Trophoblast cell (in vitro differentiated cells and primary cell): ENCODE data around the gene SNUPN.

Experiments used
- DNase-seq, 2 donors: peaks; one replicate each; pipeline ENCODE4 v3.0.0-alpha.2; 2016
- H2AFZ ChIP-seq: 2 replicates; pipeline ENCODE4 v1.6.1; 2013; ENCODE audit warnings: low read length, moderate library complexity, mild to moderate bottlenecking; ENCODE audit not compliant: insufficient read depth, poor library complexity
- H2AK5ac ChIP-seq: 2 replicates; pipeline ENCODE4 v1.6.1; 2013; ENCODE audit warnings: mild to moderate bottlenecking, low read length
- H2BK120ac ChIP-seq: 2 replicates; pipeline ENCODE4 v1.6.1; 2013; ENCODE audit warnings: low read length, mild to moderate bottlenecking, moderate library complexity; ENCODE audit not compliant: insufficient read depth, poor library complexity
- H2BK12ac ChIP-seq: 2 replicates; pipeline ENCODE4 v1.6.1; 2013; ENCODE audit warnings: mild to moderate bottlenecking, low read length, moderate library complexity
- H2BK5ac ChIP-seq: 2 replicates; pipeline ENCODE4 v1.6.1; 2013; ENCODE audit warnings: low read length, low read depth, moderate library complexity, mild to moderate bottlenecking; ENCODE audit not compliant: poor library complexity
- H3K14ac ChIP-seq: 2 replicates; pipeline ENCODE4 v1.6.1; 2013; ENCODE audit warnings: mild to moderate bottlenecking, low read length
- H3K18ac ChIP-seq: 2 replicates; pipeline ENCODE4 v1.6.1; 2013; ENCODE audit warnings: mild to moderate bottlenecking, low read length
- H3K23ac ChIP-seq: 2 replicates; pipeline ENCODE4 v1.6.1; 2013; ENCODE audit warnings: low read length
- H3K27ac ChIP-seq: 2 replicates; pipeline ENCODE4 v1.5.1; 2013; ENCODE audit warnings: low read depth, mild to moderate bottlenecking, inconsistent platforms, low read length, moderate library complexity
- H3K27me3 ChIP-seq: 2 replicates; pipeline ENCODE4 v1.6.1; 2013; ENCODE audit warnings: inconsistent platforms, mild to moderate bottlenecking, low read length, moderate library complexity; ENCODE audit not compliant: insufficient read depth
- H3K36me3 ChIP-seq, 2 experiments: 1 replicate in 1 of 2; 2 replicates in 1 of 2; pipeline ENCODE4 v1.6.1; 2013; ENCODE audit warnings: low read length in 2 of 2, mild to moderate bottlenecking in 2 of 2, moderate library complexity in 1 of 2; ENCODE audit not compliant: insufficient read depth in 2 of 2, control insufficient read depth in 1 of 2
- H3K4ac ChIP-seq: 2 replicates; pipeline ENCODE4 v1.6.1; 2013; ENCODE audit warnings: low read depth, mild to moderate bottlenecking, low read length, moderate library complexity
- H3K4me1 ChIP-seq, 2 experiments: 1 replicate in 1 of 2; 2 replicates in 1 of 2; pipeline ENCODE4 v1.6.1; 2013; ENCODE audit warnings: low read length in 2 of 2, mild to moderate bottlenecking in 2 of 2, moderate library complexity in 1 of 2; ENCODE audit not compliant: insufficient read depth in 2 of 2, control insufficient read depth in 1 of 2
- H3K4me2 ChIP-seq: 2 replicates; pipeline ENCODE4 v1.6.1; 2013; ENCODE audit warnings: inconsistent platforms, mild to moderate bottlenecking, low read length, moderate library complexity
- H3K4me3 ChIP-seq: 2 replicates; pipeline ENCODE4 v1.5.1; 2013; ENCODE audit warnings: mild to moderate bottlenecking, low read depth, low read length, inconsistent platforms
- H3K79me1 ChIP-seq: one replicate; pipeline ENCODE4 v1.6.1; 2013; ENCODE audit warnings: low read length
- H3K79me2 ChIP-seq: 2 replicates; pipeline ENCODE4 v1.6.1; 2013; ENCODE audit warnings: low read length, mild to moderate bottlenecking; ENCODE audit not compliant: control insufficient read depth, insufficient read depth, poor library complexity
- H3K9ac ChIP-seq: 2 replicates; pipeline ENCODE4 v1.6.1; 2013; ENCODE audit warnings: mild to moderate bottlenecking, low read length
- H3K9me3 ChIP-seq: 2 replicates; pipeline ENCODE4 v1.6.1; 2013; ENCODE audit warnings: low read depth, mild to moderate bottlenecking, control low read depth, inconsistent platforms, low read length; ENCODE audit not compliant: insufficient read depth
- H4K12ac ChIP-seq: 2 replicates; pipeline ENCODE4 v1.6.1; 2013; ENCODE audit warnings: low read depth, mild to moderate bottlenecking, low read length, moderate library complexity
- H4K8ac ChIP-seq: 2 replicates; pipeline ENCODE4 v1.6.1; 2013; ENCODE audit warnings: low read depth, mild to moderate bottlenecking, low read length, moderate library complexity
- H4K91ac ChIP-seq: one replicate; pipeline ENCODE4 v1.6.1; 2013; ENCODE audit warnings: low read depth, mild to moderate bottlenecking, low read length, moderate library complexity
- WGBS: extraction: QIAGEN DNeasy Blood & Tissue Kit; methylation state at CpG from one replicate; pipeline ENCODE4 v1.1.7; 2013; ENCODE audit warnings: missing lambda C conversion rate; ENCODE audit not compliant: insufficient read length, insufficient coverage; ENCODE audit errors: extremely low coverage; 5-methylcytosine and 5-hydroxymethylcytosine counted together

SNUPN gene

DNA sequence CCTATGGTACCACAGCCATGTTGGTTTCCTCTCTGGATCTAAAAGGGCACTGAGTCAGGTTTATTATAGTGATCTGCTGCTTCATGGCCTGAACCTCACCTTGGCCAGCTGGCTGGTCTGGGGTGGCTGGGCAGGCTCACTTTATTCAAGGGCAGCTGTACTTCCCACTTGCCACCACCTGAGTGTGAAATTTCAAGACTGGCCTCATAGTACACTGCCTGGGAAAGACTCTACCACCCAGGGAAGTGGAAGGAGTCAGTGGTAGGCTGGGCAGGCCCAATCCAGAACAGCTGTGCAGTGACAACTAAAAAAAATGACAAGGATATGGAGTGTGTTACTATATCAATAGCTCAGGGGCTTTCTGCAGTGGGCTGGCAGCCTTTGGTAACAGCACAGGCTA lies 8.8 kb downstream of the SNUPN start:
- no peaks in the 10 kb centered on the region for H3K79me1 ChIP-seq
- H2AK5ac ChIP-seq: no peak overlapping the region
- H3K4ac ChIP-seq: no peak overlapping the region
- no peaks in the 10 kb centered on the region for H3K79me2 ChIP-seq
- H3K9ac ChIP-seq: no peak overlapping the region
- no peak overlapping the region for H3K18ac ChIP-seq
- H3K23ac ChIP-seq: no peak overlapping the region
- no peak overlapping the region for H3K27ac ChIP-seq
- no peaks in the 10 kb centered on the region for H3K9me3 ChIP-seq
- H4K8ac ChIP-seq: no peak overlapping the region
- H3K27me3 ChIP-seq: no peaks in the 10 kb centered on the region
- H2BK5ac ChIP-seq: no peak overlapping the region
- no peak overlapping the region for H2BK12ac ChIP-seq
- H4K12ac ChIP-seq: no peak overlapping the region
- H2AFZ ChIP-seq: no peak overlapping the region
- H3K36me3 ChIP-seq: peaks cover 13 to 21% of the 10 kb centered on the region in 2 experiments
- H4K91ac ChIP-seq: no peak overlapping the region
- DNase-seq: no peak
- no peak overlapping the region for H3K14ac ChIP-seq
- H2BK120ac ChIP-seq: no peak overlapping the region
- no peak overlapping the region for H3K4me2 ChIP-seq
- no peak overlapping the region for H3K4me3 ChIP-seq
- H3K4me1 ChIP-seq: no peaks in the 10 kb centered on the region

GRCh38 chr15:75606711-75607699 lies 18.5 kb downstream of the SNUPN start:
- Histone ChIP-seq H4K91ac (no peak overlapping the region), H3K4me1 (no peaks in the 10 kb centered on the region), H3K36me3 (peaks cover 13 to 28% of the 10 kb centered on the region in 2 experiments), H3K14ac (no peak overlapping the region), H3K79me2 (no peaks in the 10 kb centered on the region), H3K4me3 (no peak overlapping the region), H4K8ac (no peak overlapping the region), H3K4ac (no peak overlapping the region), H2BK120ac (no peak overlapping the region), H3K23ac (no peak overlapping the region), H3K27me3 (no peaks in the 10 kb centered on the region), H2AK5ac (no peak overlapping the region), H2BK12ac (no peak overlapping the region), H3K9ac (no peak overlapping the region), H3K4me2 (no peak overlapping the region), H3K9me3 (no peaks in the 10 kb centered on the region), H3K79me1 (no peaks in the 10 kb centered on the region), H4K12ac (no peak overlapping the region), H3K18ac (no peak overlapping the region), H2AFZ (no peak overlapping the region), H2BK5ac (no peak overlapping the region), H3K27ac (no peak overlapping the region)
- no peak for DNase-seq
- no CpG with 5 or more reads among the region's 6 CpGs for WGBS

- H3K14ac ChIP-seq: no peak overlapping the region
- H2BK12ac ChIP-seq: no peak overlapping the region
- no peaks in the 10 kb centered on the region for H3K9me3 ChIP-seq
- H3K4me1 ChIP-seq: no peaks in the 10 kb centered on the region
- H2AFZ ChIP-seq: no peak overlapping the region
- H4K91ac ChIP-seq: no peak overlapping the region
- H3K4ac ChIP-seq: no peak overlapping the region
- H4K8ac ChIP-seq: no peak overlapping the region
- H3K27me3 ChIP-seq: no peaks in the 10 kb centered on the region
- H4K12ac ChIP-seq: no peak overlapping the region
- no peaks in the 10 kb centered on the region for H3K79me1 ChIP-seq
- H2BK5ac ChIP-seq: no peak overlapping the region
- H3K27ac ChIP-seq: no peak overlapping the region
- H3K4me2 ChIP-seq: no peak overlapping the region
- DNase-seq: no peak
- H3K18ac ChIP-seq: no peak overlapping the region
- H3K4me3 ChIP-seq: no peak overlapping the region
- H3K79me2 ChIP-seq: no peaks in the 10 kb centered on the region
- no peak overlapping the region for H3K9ac ChIP-seq
- H2AK5ac ChIP-seq: no peak overlapping the region
- H3K36me3 ChIP-seq: peaks cover 14 to 28% of the 10 kb centered on the region in 2 experiments
- H2BK120ac ChIP-seq: no peak overlapping the region
- WGBS: no CpG with 5 or more reads among the region's 8 CpGs
- H3K23ac ChIP-seq: no peak overlapping the region
Observed at GRCh38 chr15:75606026-75606425, 19.5 kb downstream of the SNUPN start.

DNA sequence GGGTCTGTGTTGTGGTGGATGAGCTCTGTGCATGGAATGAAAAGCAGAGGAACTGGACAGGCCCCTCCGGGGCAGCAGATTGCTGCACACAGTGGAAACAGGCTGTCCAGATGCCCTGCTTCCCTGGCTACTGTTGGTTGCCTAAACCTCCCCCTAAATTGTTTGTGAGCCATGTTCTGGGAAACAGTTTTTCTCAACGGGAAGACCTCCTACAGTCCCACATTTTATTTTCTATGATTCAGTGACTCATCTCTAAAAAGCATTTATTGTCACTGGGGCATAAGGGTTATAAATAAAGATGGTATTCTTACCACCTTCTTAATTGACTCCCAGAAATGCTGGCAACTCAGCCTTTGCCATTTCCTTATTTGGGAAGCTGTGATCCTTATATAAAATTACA lies 26.1 kb downstream of the SNUPN start:
- no peak for DNase-seq
- Histone ChIP-seq H3K27ac (no peak overlapping the region), H2BK12ac (no peak overlapping the region), H2BK120ac (no peak overlapping the region), H3K9me3 (no peaks in the 10 kb centered on the region), H3K36me3 (peaks cover 13 to 17% of the 10 kb centered on the region in 2 experiments), H3K4me3 (no peak overlapping the region), H2BK5ac (no peak overlapping the region), H3K18ac (no peak overlapping the region), H3K79me2 (no peaks in the 10 kb centered on the region), H3K9ac (no peak overlapping the region), H4K91ac (no peak overlapping the region), H3K23ac (no peak overlapping the region), H3K27me3 (no peaks in the 10 kb centered on the region), H3K79me1 (no peaks in the 10 kb centered on the region), H3K4me1 (no peaks in the 10 kb centered on the region), H3K14ac (no peak overlapping the region), H4K12ac (no peak overlapping the region), H4K8ac (no peak overlapping the region), H3K4ac (no peak overlapping the region), H3K4me2 (no peak overlapping the region), H2AFZ (no peak overlapping the region), H2AK5ac (no peak overlapping the region)
- no CpG with 5 or more reads among the region's 2 CpGs for WGBS
